Immature natural killer cell (primary cell): ENCODE data around the gene SF1. TPM values are rescaled to one million over a fixed set of nuclear protein-coding genes. Genes with fewer than 3 reads are reported as not detected.

Experiments
- DNase-seq, 3 donors: peaks; one replicate each; pipeline ENCODE4 v3.0.0; 2022; ENCODE audit warnings: mixed read lengths in 1 of 3
- H3K27ac Mint-ChIP-seq, 6 donors: one replicate each; pipeline ENCODE4 v1.8.0; 2020; ENCODE audit warnings: mixed read lengths in 6 of 6, mild to moderate bottlenecking in 5 of 6, inconsistent platforms in 4 of 6, moderate library complexity in 3 of 6
- H3K27me3 Mint-ChIP-seq, 3 donors: one replicate each; pipeline ENCODE4 v1.8.0; 2020 to 2021; ENCODE audit warnings: low read depth in 3 of 3, mild to moderate bottlenecking in 3 of 3, mixed read lengths in 3 of 3, moderate library complexity in 3 of 3, inconsistent platforms in 1 of 3
- H3K36me3 Mint-ChIP-seq, 3 donors: one replicate each; pipeline ENCODE4 v1.8.0; 2020; ENCODE audit warnings: mixed read lengths in 3 of 3, inconsistent platforms in 2 of 3, mild to moderate bottlenecking in 2 of 3
- H3K4me1 Mint-ChIP-seq, 2 donors: one replicate each; pipeline ENCODE4 v1.8.0; 2020; ENCODE audit warnings: inconsistent platforms in 2 of 2, mild to moderate bottlenecking in 2 of 2, mixed read lengths in 2 of 2, moderate library complexity in 1 of 2
- H3K4me3 Mint-ChIP-seq, 5 donors: one replicate each; pipeline ENCODE4 v1.8.0; 2020; ENCODE audit warnings: mild to moderate bottlenecking in 5 of 5, mixed read lengths in 5 of 5, inconsistent platforms in 3 of 5, moderate library complexity in 3 of 5
- H3K9me3 Mint-ChIP-seq, 6 donors: one replicate each; pipeline ENCODE4 v1.8.0; 2020; ENCODE audit warnings: mild to moderate bottlenecking in 6 of 6, mixed read lengths in 6 of 6, inconsistent platforms in 4 of 6, moderate library complexity in 3 of 6
- polyA plus RNA-seq, 3 donors: library from polyadenylated mRNA; unstranded; fragments of 300-500 nt; fragmentation: Illumina TruSeq; gene quantifications; one replicate each; pipeline ENCODE4 v1.2.3, GENCODE V29; 2021

Gene SF1
- polyA plus RNA-seq, 3 donors from 2014 or later: 51.1 to 142 (median 56.3) TPM

DNA sequence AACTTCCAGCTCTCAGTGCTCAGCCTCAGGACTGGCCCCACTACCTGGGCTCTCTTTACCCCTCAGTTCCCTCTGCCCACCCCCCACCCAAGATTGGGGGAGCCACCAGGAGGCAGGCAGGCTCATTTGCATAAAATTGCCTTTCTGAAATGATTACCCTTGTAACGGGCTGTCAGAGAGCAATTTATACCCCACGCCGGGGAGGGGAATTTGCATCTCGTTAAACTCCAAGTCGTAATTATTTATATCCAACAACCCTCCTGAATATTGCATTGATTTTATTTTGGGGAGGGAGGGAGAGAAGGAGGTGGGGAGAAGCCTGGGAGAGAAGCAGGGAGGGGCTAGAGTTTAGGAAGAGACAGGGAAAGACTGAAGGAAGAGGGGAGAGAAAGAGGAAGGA lies 63.7 kb downstream of the SF1 start:
- DNase-seq: no peak
- H3K27me3 Mint-ChIP-seq: peaks cover 19 to 36% (median 30%) of the 10 kb centered on the region in 3 donors

More for the DNA sequence above, 63.7 kb downstream of the SF1 start:
- Mint-ChIP-seq H3K4me1 (peaks cover 12 to 16% of the 10 kb centered on the region in 2 donors), H3K36me3 (no peaks in the 10 kb centered on the region), H3K9me3 (no peaks in the 10 kb centered on the region), H3K27ac (no peak overlapping the region), H3K4me3 (peak overlapping the region in 2 of 5 donors; percentile 28 to 48)

Other genes with a start within 250 kb of the SF1 start
- gene SLC22A11, start 222.6 kb downstream of the SF1 start, polyA plus RNA-seq: not detected
- not detected for gene SLC22A12, start 187.3 kb downstream of the SF1 start, polyA plus RNA-seq
- gene NRXN2, start 55.3 kb downstream of the SF1 start, polyA plus RNA-seq: 1 to 10 TPM in 2 of 3 donors, under 1 TPM in 1; 0.44 to 3.6 (median 3.2) TPM
- 100 to 1,000 TPM; 142 to 165 (median 154) TPM for gene RASGRP2, start 34.4 kb downstream of the SF1 start, polyA plus RNA-seq
- 1 to 10 TPM in 1 of 3 donors, under 1 TPM in 1, not detected in 1; 0.63 to 1.1 TPM for gene PYGM, start 18.6 kb downstream of the SF1 start, polyA plus RNA-seq
- 10 to 100 TPM in 2 of 3 donors, 1 to 10 TPM in 1; 9.2 to 16.4 (median 15.9) TPM for gene MAP4K2, start 24.7 kb upstream of the SF1 start, polyA plus RNA-seq
- 10 to 100 TPM; 15.3 to 36.1 (median 27.1) TPM for gene MEN1, start 32.0 kb upstream of the SF1 start, polyA plus RNA-seq
- under 1 TPM in 2 of 3 donors, not detected in 1; 0.13 to 0.22 TPM for gene CDC42BPG, start 66.1 kb upstream of the SF1 start, polyA plus RNA-seq
- 100 to 1,000 TPM; 136 to 247 (median 160) TPM for gene EHD1, start 100.1 kb upstream of the SF1 start, polyA plus RNA-seq
- gene ATG2A, start 138.7 kb upstream of the SF1 start, polyA plus RNA-seq: 10 to 100 TPM in 1 of 3 donors, 1 to 10 TPM in 2; 3.7 to 10.0 (median 6.7) TPM
- 10 to 100 TPM in 2 of 3 donors, 1 to 10 TPM in 1; 7.8 to 14.6 (median 14.0) TPM for gene PPP2R5B, start 146.1 kb upstream of the SF1 start, polyA plus RNA-seq
- not detected for gene GPHA2, start 157.4 kb upstream of the SF1 start, polyA plus RNA-seq
- not detected for gene MAJIN, start 193.6 kb upstream of the SF1 start, polyA plus RNA-seq
- not detected for gene BATF2, start 218.4 kb upstream of the SF1 start, polyA plus RNA-seq
- 100 to 1,000 TPM in 1 of 3 donors, 10 to 100 TPM in 2; 79.1 to 101 (median 80.1) TPM for gene ARL2, start 235.6 kb upstream of the SF1 start, polyA plus RNA-seq
- 10 to 100 TPM; 14.5 to 20.6 (median 19.9) TPM for gene SNX15, start 248.9 kb upstream of the SF1 start, polyA plus RNA-seq